OCI-LY3 (cell line): Measurements from ENCODE around the gene CACNA1A.

Source experiments
- H2AFZ ChIP-seq: fragments of 200-600, 300-600 bp; shearing (Covaris generic); 2 replicates; pipeline ENCODE4 v1.6.0; 2014; ENCODE audit warnings: antibody characterized with exemption, low read depth, low read length
- H3K27ac ChIP-seq: fragments of 200-600, 300-600 bp; sonication (generic); 2 replicates; pipeline ENCODE4 v1.5.1; 2014; ENCODE audit warnings: mild to moderate bottlenecking, low read length, moderate library complexity, mixed read lengths
- H3K27me3 ChIP-seq: fragments of 200-600, 300-600 bp; sonication (generic); 2 replicates; pipeline ENCODE4 v1.6.1; 2014; ENCODE audit warnings: low read depth, low read length, mixed read lengths
- H3K36me3 ChIP-seq: fragments of 200-600, 300-600 bp; sonication (generic); replicated peaks from 2 replicates; pipeline ENCODE3; 2014; ENCODE audit warnings: low read depth, low read length, mixed read lengths
- H3K4me1 ChIP-seq: fragments of 300-600, 200-600 bp; sonication (generic); 2 replicates; pipeline ENCODE4 v1.6.1; 2014; ENCODE audit warnings: low read length, mixed read lengths
- H3K4me2 ChIP-seq: fragments of 200-600, 300-600 bp; sonication (generic); 2 replicates; pipeline ENCODE4 v1.6.1; 2014; ENCODE audit warnings: low read length, mixed read lengths
- H3K4me3 ChIP-seq: fragments of 300-600, 200-600 bp; sonication (generic); 2 replicates; pipeline ENCODE4 v1.5.1; 2014; ENCODE audit warnings: antibody characterized with exemption, mild to moderate bottlenecking, low read length, moderate library complexity
- H3K79me2 ChIP-seq: fragments of 300-600, 200-600 bp; shearing (Covaris generic); 2 replicates; pipeline ENCODE4 v1.6.1; 2014; ENCODE audit warnings: mild to moderate bottlenecking, low read length, mixed read lengths
- H3K9ac ChIP-seq: fragments of 300-600, 200-600 bp; shearing (Covaris generic); 2 replicates; pipeline ENCODE4 v1.6.0; 2014; ENCODE audit warnings: mild to moderate bottlenecking, low read length, moderate library complexity
- H3K9me3 ChIP-seq: fragments of 200-600, 300-600 bp; shearing (Covaris generic); 2 replicates; pipeline ENCODE4 v1.6.1; 2014; ENCODE audit warnings: low read length, mixed read lengths; ENCODE audit not compliant: insufficient read depth
- H4K20me1 ChIP-seq: fragments of 200-600, 300-600 bp; sonication (generic); 2 replicates; pipeline ENCODE4 v1.6.1; 2016; ENCODE audit warnings: low read length, mixed read lengths; ENCODE audit not compliant: insufficient read depth
- CTCF ChIP-seq: fragments of 200-600, 300-600 bp; sonication (generic); IDR thresholded peaks from 2 replicates; pipeline ENCODE4 v1.5.1; 2014; ENCODE audit warnings: antibody characterized with exemption, low read length, low read depth
- EZH2phosphoT487 ChIP-seq: fragments of 200-600 bp; shearing (Covaris generic); IDR thresholded peaks from 2 replicates; pipeline ENCODE4 v1.6.1; 2018; ENCODE audit warnings: antibody characterized with exemption, mixed run types, low read depth

CACNA1A gene

GRCh38 chr19:13356185-13356584 lies 150.1 kb downstream of the CACNA1A start:
- no peak overlapping the region for H3K4me3 ChIP-seq
- H4K20me1 ChIP-seq = no peaks in the 10 kb centered on the region
- H3K9me3 ChIP-seq = peaks cover 4% of the 10 kb centered on the region; the same call in 1 of the 2 replicates
- H3K9ac ChIP-seq = no peak overlapping the region
- H3K27me3 ChIP-seq = peaks cover 37% of the 10 kb centered on the region
- no peak overlapping the region for H3K27ac ChIP-seq
- no peaks in the 10 kb centered on the region for H3K79me2 ChIP-seq
- H3K36me3 ChIP-seq = no peaks in the 10 kb centered on the region
- no peak overlapping the region for H3K4me2 ChIP-seq
- H2AFZ ChIP-seq = no peak overlapping the region
- no peak for TF ChIP-seq CTCF
- no peak for TF ChIP-seq EZH2phosphoT487
- H3K4me1 ChIP-seq = no peaks in the 10 kb centered on the region

DNA sequence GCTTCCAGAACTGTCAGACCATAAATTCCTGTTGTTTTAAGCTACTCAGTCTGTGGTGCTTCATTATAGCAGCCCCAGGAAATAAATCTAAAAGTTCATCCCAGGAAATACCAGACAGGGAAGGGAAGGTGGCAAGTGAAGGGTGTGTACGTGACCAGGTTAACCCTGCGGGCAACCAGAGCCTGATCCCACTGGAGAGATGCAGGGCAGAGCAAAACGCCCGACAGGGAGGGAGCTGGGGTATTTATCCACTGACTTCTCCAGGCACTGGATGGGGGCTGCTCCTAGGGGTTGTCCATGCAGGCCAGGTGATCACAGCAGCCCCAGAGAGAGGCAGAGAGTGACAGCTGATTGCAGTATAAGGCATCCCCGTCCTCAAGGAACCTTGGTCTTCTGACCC lies 150.9 kb downstream of the CACNA1A start:
- Histone ChIP-seq H4K20me1 (no peaks in the 10 kb centered on the region), H3K4me1 (no peaks in the 10 kb centered on the region), H3K36me3 (no peaks in the 10 kb centered on the region), H3K9me3 (peaks cover 5% of the 10 kb centered on the region; the same call in 1 of the 2 replicates), H3K4me2 (no peak overlapping the region), H2AFZ (no peak overlapping the region), H3K27ac (no peak overlapping the region), H3K4me3 (no peak overlapping the region), H3K79me2 (no peaks in the 10 kb centered on the region), H3K9ac (no peak overlapping the region), H3K27me3 (peaks cover 33% of the 10 kb centered on the region)
- TF ChIP-seq EZH2phosphoT487 = no peak
- no peak for TF ChIP-seq CTCF

DNA sequence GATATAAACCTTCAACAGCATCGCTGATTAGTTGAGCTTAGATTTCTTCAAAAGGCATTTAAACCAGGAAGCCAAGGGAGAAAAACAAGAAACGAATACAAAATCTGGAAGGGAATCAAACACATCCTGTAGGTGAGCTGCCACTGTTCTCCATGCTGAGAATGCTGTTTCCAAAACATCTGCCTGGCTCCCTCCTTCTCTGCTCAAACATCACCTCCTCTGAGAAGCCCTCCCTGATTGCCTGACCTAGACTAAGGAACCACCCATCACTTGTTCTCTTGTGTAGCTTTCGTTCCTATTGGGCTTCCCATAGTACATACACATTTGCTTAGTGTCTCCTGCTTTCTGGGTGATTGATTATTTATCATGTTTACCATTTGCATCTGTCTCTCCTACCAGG lies 152.7 kb downstream of the CACNA1A start:
- H3K27me3 ChIP-seq = peaks cover 33% of the 10 kb centered on the region
- no peaks in the 10 kb centered on the region for H4K20me1 ChIP-seq
- H3K36me3 ChIP-seq = no peaks in the 10 kb centered on the region
- H3K9ac ChIP-seq = no peak overlapping the region
- no peak overlapping the region for H3K27ac ChIP-seq
- no peak overlapping the region for H3K4me2 ChIP-seq
- H3K79me2 ChIP-seq = no peaks in the 10 kb centered on the region
- H2AFZ ChIP-seq = no peak overlapping the region
- TF ChIP-seq CTCF = no peak
- TF ChIP-seq EZH2phosphoT487 = no peak
- no peak overlapping the region for H3K4me3 ChIP-seq
- H3K4me1 ChIP-seq = no peaks in the 10 kb centered on the region
- H3K9me3 ChIP-seq = 0 out of 2 replicates have a peak, but pooled peaks cover 6% of the 10 kb centered on the region

DNA sequence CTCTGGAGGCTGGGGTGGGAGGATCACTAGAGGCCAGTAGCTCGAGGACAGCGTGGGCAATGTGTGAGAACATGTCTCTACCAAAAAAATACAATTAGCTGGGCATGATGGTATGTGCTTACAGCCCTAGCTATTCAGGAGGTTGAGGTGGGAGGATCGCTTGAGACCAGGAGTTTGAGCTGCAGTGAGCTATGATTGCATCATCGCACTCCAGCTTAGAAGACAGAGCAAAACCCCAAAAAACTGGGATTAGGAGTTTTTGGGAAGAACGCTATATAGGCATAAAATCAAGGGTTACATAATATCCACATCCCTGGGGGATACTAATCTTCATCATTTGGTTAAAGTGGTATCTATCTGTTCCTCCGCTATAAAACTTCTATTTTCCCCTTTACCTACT lies 155.5 kb downstream of the CACNA1A start:
- Histone ChIP-seq H3K79me2 (no peaks in the 10 kb centered on the region), H3K27ac (no peak overlapping the region), H3K4me2 (no peak overlapping the region), H3K4me1 (no peaks in the 10 kb centered on the region), H2AFZ (no peak overlapping the region), H3K36me3 (no peaks in the 10 kb centered on the region), H3K27me3 (peaks cover 17% of the 10 kb centered on the region), H3K9me3 (0 out of 2 replicates have a peak, but pooled peaks cover 6% of the 10 kb centered on the region), H3K4me3 (no peak overlapping the region), H3K9ac (no peak overlapping the region), H4K20me1 (no peaks in the 10 kb centered on the region)
- TF ChIP-seq EZH2phosphoT487 (no peak), CTCF (no peak)
